KMS-11 (cell line): ENCODE data around the gene MTMR12.
"Not testable (repeated sequence)": the region's sequence is repeated elsewhere in the genome, so short reads cannot be mapped to it uniquely, and the experiment has no call there.

Experiments used
- H2AFZ ChIP-seq: fragments of 200-600 bp; sonication (generic); 2 replicates; pipeline ENCODE4 v1.6.1; 2016; ENCODE audit warnings: antibody characterized with exemption, mixed run types, low read depth
- H3K27ac ChIP-seq: fragments of 200-600 bp; sonication (generic); 2 replicates; pipeline ENCODE4 v1.6.1; 2016; ENCODE audit warnings: mild to moderate bottlenecking, mixed run types
- H3K27me3 ChIP-seq: fragments of 200-600 bp; sonication (generic); 2 replicates; pipeline ENCODE4 v1.6.1; 2017; ENCODE audit warnings: mild to moderate bottlenecking, low read depth, mixed run types, moderate library complexity; ENCODE audit not compliant: insufficient read depth
- H3K36me3 ChIP-seq: fragments of 200-600 bp; sonication (generic); 2 replicates; pipeline ENCODE4 v1.6.1; 2017; ENCODE audit warnings: mild to moderate bottlenecking, mixed run types; ENCODE audit not compliant: insufficient read depth
- H3K4me1 ChIP-seq: fragments of 200-600 bp; sonication (generic); 2 replicates; pipeline ENCODE4 v1.6.1; 2016; ENCODE audit warnings: mild to moderate bottlenecking, low read depth, mixed run types; ENCODE audit not compliant: poor library complexity, severe bottlenecking
- H3K4me2 ChIP-seq: fragments of 200-600 bp; sonication (generic); 2 replicates; pipeline ENCODE4 v1.7.0; 2016; ENCODE audit warnings: mild to moderate bottlenecking, mixed run types
- H3K4me3 ChIP-seq: fragments of 200-600 bp; sonication (generic); IDR thresholded peaks from 2 replicates; pipeline ENCODE4 v1.6.1; 2017; ENCODE audit warnings: low read depth, low read length, mixed read lengths; ENCODE audit not compliant: insufficient read depth
- H3K79me2 ChIP-seq: fragments of 200-600 bp; sonication (generic); 2 replicates; pipeline ENCODE4 v1.6.1; 2016; ENCODE audit warnings: low read depth, mixed run types; ENCODE audit not compliant: insufficient read depth
- H3K9ac ChIP-seq: fragments of 200-600 bp; sonication (generic); 2 replicates; pipeline ENCODE4 v1.6.1; 2016; ENCODE audit warnings: mild to moderate bottlenecking, mixed run types
- H4K20me1 ChIP-seq: fragments of 200-600 bp; sonication (generic); 2 replicates; pipeline ENCODE4 v1.6.1; 2016; ENCODE audit warnings: mild to moderate bottlenecking, mixed run types; ENCODE audit not compliant: insufficient read depth
- CTCF ChIP-seq: fragments of 200-600 bp; sonication (generic); conservative IDR thresholded peaks from 2 replicates; pipeline ENCODE4 v1.6.1; 2017; ENCODE audit warnings: low read depth, mild to moderate bottlenecking, antibody characterized with exemption, low read length, moderate library complexity, mixed read lengths

Gene MTMR12

GRCh38 chr5:32222723-32223470, 89.8 kb downstream of the MTMR12 start:
- Histone ChIP-seq H3K27ac (no peak overlapping the region), H3K27me3 (no peaks in the 10 kb centered on the region), H3K4me1 (peaks cover 22% of the 10 kb centered on the region), H3K4me3 (no peak overlapping the region), H3K79me2 (no peaks in the 10 kb centered on the region), H2AFZ (no peak overlapping the region), H3K36me3 (no peaks in the 10 kb centered on the region), H4K20me1 (no peaks in the 10 kb centered on the region), H3K9ac (no peak overlapping the region), H3K4me2 (no peak overlapping the region)
- TF ChIP-seq CTCF: no peak

DNA sequence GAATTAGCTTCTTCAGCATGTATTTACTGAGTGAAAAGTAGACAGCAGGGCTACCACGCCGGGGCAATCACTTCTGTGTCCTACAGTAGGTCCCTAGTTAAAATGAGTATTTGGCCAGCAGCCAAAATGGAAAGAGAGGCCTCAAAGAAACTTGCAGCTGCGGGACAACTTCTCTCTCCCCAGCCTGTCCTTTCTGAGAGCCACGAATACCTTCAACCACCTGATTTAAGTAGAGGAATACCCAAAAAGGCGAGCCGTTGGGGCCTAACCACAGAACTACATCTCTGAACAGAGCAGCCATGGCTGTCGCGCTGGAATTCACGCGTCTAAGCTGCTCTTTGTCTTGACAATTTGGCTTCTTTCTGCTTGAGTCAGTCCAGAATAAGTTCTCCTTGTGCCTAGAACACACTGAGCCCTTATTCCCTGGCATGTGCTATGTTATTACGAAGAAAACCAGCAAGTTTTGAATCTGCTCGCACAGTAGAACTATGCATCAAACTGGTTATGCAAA, 94.8 kb downstream of the MTMR12 start:
- no peaks in the 10 kb centered on the region for H3K79me2 ChIP-seq
- peak overlapping the region; percentile 92 for H3K27ac ChIP-seq
- no peaks in the 10 kb centered on the region for H3K27me3 ChIP-seq
- peak overlapping the region; percentile 91 for H2AFZ ChIP-seq
- H4K20me1 ChIP-seq: no peaks in the 10 kb centered on the region
- H3K9ac ChIP-seq: peak overlapping the region; percentile 59
- H3K36me3 ChIP-seq: no peaks in the 10 kb centered on the region
- peak overlapping the region; percentile 69 for H3K4me2 ChIP-seq
- TF ChIP-seq CTCF: no peak
- no peak overlapping the region for H3K4me3 ChIP-seq
- peaks cover 35% of the 10 kb centered on the region for H3K4me1 ChIP-seq

- H4K20me1 ChIP-seq, H3K27me3 ChIP-seq, H2AFZ ChIP-seq, H3K36me3 ChIP-seq, H3K79me2 ChIP-seq, H3K4me3 ChIP-seq, H3K9ac ChIP-seq, H3K4me2 ChIP-seq, H3K27ac ChIP-seq: not testable (repeated sequence)
- peaks cover 68% of the 10 kb centered on the region for H3K4me1 ChIP-seq
Measured at GRCh38 chr5:32214344-32214743, 98.4 kb downstream of the MTMR12 start.

GRCh38 chr5:32210151-32210550, 102.6 kb downstream of the MTMR12 start:
- Histone ChIP-seq H3K4me3 (no peak overlapping the region), H4K20me1 (no peaks in the 10 kb centered on the region), H3K4me2 (peak overlapping the region; percentile 97), H3K4me1 (peaks cover 47% of the 10 kb centered on the region), H3K27me3 (no peaks in the 10 kb centered on the region), H3K36me3 (no peaks in the 10 kb centered on the region), H2AFZ (peak overlapping the region; percentile 87), H3K79me2 (no peaks in the 10 kb centered on the region), H3K27ac (peak overlapping the region; percentile 99), H3K9ac (peak overlapping the region; percentile 78; the same call in 1 of the 2 replicates)
- TF ChIP-seq CTCF: no peak

GRCh38 chr5:32208837-32209236, 103.9 kb downstream of the MTMR12 start:
- H4K20me1 ChIP-seq, H3K9ac ChIP-seq, H3K27ac ChIP-seq, H3K4me2 ChIP-seq, H3K27me3 ChIP-seq, H2AFZ ChIP-seq, H3K79me2 ChIP-seq, H3K4me3 ChIP-seq, H3K36me3 ChIP-seq: not testable (repeated sequence)
- peaks cover 47% of the 10 kb centered on the region for H3K4me1 ChIP-seq
